Loucy (cell line): ENCODE measurements around the gene SUN2.

Experiments used
- EZH2phosphoT487 ChIP-seq: fragments of 200-600 bp; IDR thresholded peaks from 2 replicates; pipeline ENCODE4 v1.6.1; 2018; ENCODE audit warnings: antibody characterized with exemption, mild to moderate bottlenecking, moderate library complexity, borderline replicate concordance
- TF ChIP-seq, protein P1 (sequence below): fragments of 200-600 bp; sonication (generic); conservative IDR thresholded peaks from 2 replicates; pipeline ENCODE4 v1.5.1; 2014; ENCODE audit warnings: mild to moderate bottlenecking, antibody characterized with exemption, low read length

DNA sequence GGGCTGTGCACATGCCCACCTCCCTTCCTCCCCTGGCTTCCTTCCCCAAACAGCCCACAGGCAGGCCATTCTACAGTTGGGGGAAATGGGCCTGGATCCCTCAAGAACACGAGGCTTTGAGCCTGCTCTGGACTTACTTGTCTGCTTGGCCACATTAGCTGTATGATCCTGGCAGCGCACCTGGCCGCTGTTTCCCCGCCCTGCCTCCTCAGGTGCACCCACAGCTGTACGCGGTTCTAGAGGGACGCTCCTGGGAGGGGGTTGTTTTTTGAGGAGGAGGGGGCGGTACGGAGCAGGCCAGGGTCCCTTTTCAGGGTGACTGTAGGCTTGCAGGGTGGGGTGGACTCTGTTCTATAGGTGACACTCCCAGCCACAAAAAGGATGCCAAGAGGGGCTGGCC lies 11.5 kb upstream of the SUN2 start:
- TF ChIP-seq, protein P1, sequence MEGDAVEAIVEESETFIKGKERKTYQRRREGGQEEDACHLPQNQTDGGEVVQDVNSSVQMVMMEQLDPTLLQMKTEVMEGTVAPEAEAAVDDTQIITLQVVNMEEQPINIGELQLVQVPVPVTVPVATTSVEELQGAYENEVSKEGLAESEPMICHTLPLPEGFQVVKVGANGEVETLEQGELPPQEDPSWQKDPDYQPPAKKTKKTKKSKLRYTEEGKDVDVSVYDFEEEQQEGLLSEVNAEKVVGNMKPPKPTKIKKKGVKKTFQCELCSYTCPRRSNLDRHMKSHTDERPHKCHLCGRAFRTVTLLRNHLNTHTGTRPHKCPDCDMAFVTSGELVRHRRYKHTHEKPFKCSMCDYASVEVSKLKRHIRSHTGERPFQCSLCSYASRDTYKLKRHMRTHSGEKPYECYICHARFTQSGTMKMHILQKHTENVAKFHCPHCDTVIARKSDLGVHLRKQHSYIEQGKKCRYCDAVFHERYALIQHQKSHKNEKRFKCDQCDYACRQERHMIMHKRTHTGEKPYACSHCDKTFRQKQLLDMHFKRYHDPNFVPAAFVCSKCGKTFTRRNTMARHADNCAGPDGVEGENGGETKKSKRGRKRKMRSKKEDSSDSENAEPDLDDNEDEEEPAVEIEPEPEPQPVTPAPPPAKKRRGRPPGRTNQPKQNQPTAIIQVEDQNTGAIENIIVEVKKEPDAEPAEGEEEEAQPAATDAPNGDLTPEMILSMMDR: no peak
- TF ChIP-seq EZH2phosphoT487: no peak
